GM12873 (cell line): Measurements from ENCODE around the gene MEGF6.

Source experiments
- TF ChIP-seq, protein P1 (sequence below): IDR thresholded peaks from 2 replicates; pipeline ENCODE4 v1.5.1; 2012; ENCODE audit warnings: low read depth, mild to moderate bottlenecking, moderate library complexity, low read length, control low read depth; ENCODE audit not compliant: insufficient read depth; ENCODE audit errors: missing control alignments

The MEGF6 gene

DNA sequence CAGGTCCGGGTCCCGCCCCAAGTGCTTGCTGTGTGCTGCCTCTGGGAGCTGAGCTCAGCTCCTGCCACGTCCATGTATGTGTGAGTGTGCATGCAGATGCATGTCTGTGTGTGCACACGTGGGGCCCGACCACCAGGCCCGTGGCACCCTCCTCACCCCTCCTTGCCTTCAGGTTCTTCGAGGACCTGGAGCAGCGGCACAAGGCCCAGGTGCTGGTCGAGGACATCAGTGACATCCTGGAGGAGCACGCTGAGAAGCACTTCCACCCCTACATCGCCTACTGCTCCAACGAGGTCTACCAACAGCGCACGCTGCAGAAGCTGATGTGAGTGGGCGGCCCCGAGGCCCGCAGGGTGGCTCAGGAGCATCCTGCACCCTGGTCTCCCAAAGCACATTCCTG, 138.4 kb downstream of the MEGF6 start:
- TF ChIP-seq, protein P1, sequence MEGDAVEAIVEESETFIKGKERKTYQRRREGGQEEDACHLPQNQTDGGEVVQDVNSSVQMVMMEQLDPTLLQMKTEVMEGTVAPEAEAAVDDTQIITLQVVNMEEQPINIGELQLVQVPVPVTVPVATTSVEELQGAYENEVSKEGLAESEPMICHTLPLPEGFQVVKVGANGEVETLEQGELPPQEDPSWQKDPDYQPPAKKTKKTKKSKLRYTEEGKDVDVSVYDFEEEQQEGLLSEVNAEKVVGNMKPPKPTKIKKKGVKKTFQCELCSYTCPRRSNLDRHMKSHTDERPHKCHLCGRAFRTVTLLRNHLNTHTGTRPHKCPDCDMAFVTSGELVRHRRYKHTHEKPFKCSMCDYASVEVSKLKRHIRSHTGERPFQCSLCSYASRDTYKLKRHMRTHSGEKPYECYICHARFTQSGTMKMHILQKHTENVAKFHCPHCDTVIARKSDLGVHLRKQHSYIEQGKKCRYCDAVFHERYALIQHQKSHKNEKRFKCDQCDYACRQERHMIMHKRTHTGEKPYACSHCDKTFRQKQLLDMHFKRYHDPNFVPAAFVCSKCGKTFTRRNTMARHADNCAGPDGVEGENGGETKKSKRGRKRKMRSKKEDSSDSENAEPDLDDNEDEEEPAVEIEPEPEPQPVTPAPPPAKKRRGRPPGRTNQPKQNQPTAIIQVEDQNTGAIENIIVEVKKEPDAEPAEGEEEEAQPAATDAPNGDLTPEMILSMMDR = no peak

DNA sequence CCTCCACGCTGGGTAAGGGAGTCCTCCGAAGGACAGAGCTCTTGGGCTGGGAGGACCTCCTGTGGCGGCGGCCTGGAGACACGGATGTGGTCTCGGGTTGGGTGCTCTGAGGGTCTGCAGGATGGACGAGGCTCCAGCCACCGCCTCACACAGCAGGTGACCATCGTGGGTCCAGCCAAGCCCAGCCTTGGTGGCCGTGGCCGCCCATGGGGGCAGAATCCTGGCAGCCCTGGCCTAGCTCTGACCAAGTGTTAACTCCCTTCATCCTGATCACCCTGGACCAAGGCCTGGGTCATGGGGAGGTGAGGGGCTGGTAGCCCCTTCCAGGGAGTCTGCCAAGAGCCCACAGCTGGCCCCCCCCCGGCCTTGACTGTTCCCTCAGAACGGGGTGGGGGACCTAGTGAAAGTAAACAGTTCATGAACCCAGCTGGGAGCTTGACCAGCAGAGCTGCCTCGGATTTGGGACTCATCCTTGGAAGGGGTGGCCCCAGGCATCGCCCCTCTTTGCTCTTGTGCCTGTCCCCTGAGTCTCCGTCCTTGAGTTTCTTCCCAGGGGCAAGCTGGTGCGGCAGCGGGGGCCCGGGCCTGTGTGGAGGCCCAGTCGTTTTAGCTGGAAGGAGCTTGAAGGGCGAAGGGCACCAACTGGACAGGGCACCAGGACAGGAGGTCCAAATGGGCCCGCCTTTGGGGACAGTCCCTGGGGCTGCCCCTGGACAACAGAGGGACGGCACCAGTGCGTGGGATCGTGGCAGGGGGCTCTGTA, 139.0 kb downstream of the MEGF6 start:
- TF ChIP-seq, protein P1 = no peak

DNA sequence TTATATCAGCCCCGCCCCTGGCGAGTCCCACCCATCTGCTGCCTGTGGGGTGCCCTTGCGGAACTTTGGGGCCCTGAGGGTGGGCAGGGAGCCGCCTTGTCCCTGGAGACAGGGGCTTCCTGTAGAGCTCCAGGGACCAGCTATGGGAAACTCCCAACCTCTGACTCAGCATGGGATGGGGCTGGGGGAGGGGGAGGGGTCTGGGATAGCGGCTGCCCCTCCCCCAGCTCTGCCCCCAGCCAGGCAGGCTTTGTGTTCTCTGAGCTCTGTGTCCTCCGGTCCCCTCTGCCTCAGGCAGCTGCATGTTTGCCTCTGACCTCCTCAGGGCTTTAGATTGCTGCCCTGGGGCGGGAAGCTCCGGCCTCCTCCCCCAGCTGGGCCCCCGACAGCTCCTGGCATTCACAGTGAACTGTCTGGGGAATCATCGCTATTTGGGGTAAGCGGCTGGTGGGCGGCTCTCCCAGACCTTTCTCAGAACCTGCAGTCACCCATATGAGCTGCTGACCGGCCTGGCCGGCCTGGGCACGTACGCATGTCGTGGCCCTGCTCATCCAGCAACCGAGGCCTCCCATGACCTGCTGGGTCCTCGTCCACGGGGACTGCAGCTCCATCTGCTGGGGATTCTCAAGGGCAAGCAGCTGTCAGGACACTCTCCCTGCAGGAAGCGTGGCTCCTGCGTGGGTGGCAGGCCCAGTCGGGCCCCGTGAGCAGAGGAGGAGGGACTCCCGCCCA, 139.8 kb downstream of the MEGF6 start:
- TF ChIP-seq, protein P1 = no peak

DNA sequence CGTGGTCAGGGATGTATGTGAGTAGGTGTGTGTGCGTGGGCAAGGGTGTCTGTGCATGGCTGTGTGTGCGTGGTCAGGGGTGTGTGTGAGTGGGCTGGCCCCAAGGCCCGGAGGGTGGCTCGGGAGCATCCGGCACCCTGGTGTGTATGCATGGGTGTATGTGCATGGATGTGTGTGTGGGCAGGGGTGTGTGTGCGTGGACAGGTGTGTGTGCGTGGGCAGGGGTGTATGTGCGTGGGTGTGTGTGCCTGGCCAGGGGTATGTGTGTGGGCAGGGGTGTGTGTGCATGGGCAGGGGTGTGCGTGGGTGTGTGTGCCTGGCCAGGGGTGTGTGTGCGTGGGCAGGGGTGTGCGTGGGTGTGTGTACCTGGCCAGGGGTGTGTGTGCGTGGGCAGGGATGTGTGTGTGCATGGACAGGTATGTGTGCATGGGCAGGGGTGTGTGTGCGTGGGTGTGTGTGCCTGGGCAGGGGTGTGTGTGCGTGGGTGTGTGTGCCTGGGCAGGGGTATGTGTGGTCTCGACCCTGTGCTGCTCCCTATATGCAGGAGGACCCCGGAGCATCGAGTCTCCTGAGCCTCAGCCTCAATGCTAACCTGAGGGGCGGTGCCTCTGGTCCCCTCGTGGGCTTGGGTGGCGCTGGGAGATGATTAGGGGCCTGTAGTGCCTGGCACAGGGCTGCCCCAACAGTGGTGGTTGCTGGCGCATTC, 140.5 kb downstream of the MEGF6 start:
- TF ChIP-seq, protein P1 = no peak

DNA sequence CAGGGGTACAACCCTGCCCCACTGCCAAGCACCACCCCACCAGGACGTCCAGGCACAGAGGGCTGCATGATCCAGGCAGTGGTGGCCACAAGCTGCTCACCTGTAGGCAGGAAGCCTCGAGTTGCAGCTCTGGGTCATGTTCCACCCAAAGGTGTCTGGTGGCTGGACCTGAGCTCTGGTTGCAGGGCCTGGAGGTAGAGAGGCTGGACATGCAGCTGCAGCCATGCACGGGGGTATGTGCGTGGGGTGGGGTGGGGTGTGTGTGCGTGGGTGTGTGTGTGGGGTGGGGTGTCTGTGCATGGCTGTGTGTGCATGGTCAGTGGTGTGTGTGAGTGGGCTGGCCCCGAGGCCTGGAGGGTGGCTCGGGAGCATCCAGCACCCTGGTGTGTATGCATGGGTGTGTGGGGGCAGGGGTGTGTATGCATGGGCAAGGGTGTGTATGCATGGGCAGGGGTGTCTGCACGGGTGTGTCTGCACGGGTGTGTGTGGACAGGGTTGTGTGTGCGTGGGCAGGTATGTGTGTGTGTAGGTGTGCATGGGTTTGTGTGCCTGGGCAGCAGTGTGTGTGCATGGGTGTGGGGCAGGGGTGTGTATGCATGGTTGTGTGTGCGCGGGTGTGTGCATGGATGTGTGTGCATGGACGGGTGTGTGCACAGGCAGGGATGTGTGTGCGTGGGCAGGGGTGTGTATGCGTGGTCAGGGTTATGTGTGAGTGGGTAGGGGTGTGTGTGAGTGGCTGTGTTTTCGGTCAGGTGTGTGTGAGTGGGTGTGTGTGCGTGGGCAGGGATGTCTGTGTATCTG, 141.3 kb downstream of the MEGF6 start:
- TF ChIP-seq, protein P1 = no peak

DNA sequence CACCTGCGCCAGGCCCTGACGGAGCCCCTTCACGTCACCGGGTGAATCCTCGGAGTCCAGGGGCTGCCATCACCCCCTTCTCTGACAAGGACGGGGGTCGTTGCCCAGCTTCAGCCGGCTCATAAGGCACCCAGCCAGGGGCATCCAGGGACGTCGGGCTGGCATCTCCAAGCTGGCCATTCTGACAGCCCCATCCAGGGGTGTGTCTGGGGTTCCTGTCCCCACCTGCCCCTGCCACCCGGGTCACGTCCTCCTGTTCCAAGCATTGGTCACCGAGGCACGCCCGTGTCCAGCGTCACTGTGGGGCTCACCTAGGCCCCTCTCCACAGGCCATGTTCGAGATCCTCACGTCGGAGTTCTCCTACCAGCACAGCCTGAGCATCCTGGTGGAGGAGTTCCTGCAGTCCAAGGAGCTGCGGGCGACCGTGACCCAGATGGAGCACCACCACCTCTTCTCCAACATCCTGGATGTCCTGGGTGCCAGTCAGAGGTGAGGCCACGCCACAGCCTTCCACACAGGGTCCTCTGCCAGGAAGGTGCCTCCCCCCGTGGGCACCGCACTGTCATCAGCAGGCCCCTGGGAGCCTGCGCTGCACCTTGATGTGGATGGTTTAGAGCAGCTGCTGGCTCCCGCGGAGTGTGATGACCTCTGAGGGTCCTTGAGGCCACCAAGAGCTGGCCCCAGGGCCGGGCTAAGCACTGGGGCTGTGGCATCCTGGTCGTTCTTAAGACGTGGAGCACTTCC, 142.0 kb downstream of the MEGF6 start:
- TF ChIP-seq, protein P1 = no peak
